ENCODE results near the gene OR11H7.
A peak's percentile ranks its signal among the peaks of the same experiment; 100 is the strongest.

- TF ChIP-seq CTCF (conservative IDR thresholded peaks at IDR 0.05 in 1 of 2, IDR thresholded peaks at IDR 0.05 in 1 of 2; ENCODE audit: extremely low read depth in 1 of 2, insufficient read depth in 1 of 2, low read depth in 1 of 2, low read length in 2 of 2): peak; percentile 54 to 72
- no peak for TF ChIP-seq EZH2 (IDR thresholded peaks at IDR 0.05; ENCODE audit: borderline replicate concordance, low read length)
These were observed 19.0 kb downstream of the OR11H7 start for GRCh38 chr14:20247646-20248246.
